GM18907 (cell line): ENCODE data around the gene FGFBP2.
"Not testable (repeated sequence)": the region's sequence is repeated elsewhere in the genome, so short reads cannot be mapped to it uniquely, and the experiment has no call there.

Experiments used
- ATAC-seq: cut with Tn5 transposase; IDR thresholded peaks from one replicate; pipeline ENCODE4 v1.9.1; 2021; ENCODE audit warnings: mild to moderate bottlenecking, moderate library complexity; ENCODE audit not compliant: unreplicated experiment

FGFBP2 gene

DNA sequence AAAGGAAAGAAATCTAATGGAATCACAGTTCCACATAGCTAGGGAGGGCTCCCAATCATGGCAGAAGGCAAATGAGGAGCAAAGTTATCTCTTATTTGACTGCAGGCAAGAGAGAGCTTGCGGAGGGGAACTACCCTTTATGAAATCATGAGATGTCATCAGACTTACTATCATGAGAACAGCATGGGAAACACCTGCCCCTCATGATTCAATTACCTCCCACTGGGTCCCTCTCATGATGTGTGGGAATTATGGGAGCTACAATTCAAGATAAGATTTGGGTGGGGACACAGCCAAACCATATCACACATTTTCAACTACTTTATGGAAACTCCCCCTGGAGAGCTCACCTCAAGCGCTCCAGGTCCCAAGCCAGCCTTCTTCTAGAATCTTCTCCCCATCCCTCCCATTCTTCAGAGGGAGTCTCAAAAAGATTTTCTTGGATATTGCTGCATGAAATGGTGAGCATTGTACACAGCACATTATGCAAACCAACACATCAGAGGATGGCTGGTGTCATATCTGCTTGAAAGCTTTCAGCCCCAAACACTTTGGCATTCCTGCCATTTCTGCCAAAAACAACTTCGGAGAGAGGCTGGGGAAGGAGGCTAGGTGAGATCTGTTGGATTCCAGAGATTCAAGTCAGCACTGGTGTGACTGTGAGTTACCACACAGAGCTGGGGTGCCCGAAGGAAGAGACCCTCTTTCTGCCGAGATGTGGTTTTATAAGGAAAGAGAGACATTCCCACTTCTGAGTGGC lies 31.3 kb downstream of the FGFBP2 start:
- ATAC-seq: no peak

DNA sequence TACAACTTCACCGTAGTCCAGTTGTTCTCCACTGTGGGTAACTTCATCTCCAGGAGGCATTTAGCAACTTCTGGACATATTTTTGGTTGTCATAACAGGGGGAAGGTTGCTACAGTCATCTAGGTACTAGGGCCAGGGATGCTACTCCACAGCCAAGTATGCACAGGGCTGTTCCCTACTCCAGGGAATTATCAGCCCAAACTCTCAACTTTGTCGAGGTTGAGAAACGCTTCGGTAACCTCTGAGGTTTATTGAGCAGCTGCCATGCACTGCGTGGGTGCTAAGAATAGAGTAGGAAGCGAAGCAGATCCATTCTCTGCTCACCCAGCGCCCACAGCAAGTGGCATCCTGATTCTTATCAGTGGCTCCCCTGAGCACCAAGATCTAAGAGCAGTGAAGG lies 32.7 kb downstream of the FGFBP2 start:
- no peak for ATAC-seq

DNA sequence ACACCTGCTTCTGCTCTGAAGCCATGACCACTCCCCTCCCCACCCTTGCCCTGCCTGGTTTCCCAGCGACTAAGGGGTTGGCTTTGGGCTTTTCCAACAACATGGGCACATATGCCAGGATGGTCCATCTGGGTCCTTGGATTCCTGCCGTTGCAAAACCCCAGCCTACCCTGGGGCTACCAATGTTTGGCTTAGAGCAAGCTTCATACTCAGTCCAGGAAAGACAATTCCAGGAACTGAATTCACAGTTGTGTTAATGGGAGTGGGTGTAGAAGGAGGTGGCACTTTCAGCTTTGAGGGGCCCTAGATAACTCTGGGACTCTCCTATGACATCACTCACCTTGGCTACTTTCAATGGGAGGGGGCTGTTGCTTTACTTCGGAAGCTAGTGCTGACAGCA lies 33.4 kb downstream of the FGFBP2 start:
- no peak for ATAC-seq

GRCh38 chr4:15928883-15929282 lies 34.1 kb downstream of the FGFBP2 start:
- ATAC-seq: no peak

DNA sequence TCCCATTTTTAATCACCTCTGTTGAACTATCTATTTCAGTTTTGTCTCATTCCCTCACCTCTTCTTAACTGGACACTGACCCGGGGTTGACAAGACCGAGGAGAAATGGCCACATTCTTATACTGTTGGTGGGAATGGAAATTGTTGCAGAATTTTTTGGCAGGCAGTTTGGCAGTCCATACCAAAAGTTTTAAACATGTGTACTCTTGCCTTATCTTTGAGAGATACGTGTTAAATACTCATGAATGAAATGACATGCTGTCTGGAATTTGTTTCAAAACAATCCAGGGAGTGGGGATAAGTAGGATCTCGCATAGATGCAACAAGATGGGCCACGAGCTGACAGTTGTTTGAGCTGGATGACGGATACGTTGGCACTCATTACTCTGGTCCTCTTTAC lies 36.5 kb downstream of the FGFBP2 start:
- ATAC-seq: no peak

DNA sequence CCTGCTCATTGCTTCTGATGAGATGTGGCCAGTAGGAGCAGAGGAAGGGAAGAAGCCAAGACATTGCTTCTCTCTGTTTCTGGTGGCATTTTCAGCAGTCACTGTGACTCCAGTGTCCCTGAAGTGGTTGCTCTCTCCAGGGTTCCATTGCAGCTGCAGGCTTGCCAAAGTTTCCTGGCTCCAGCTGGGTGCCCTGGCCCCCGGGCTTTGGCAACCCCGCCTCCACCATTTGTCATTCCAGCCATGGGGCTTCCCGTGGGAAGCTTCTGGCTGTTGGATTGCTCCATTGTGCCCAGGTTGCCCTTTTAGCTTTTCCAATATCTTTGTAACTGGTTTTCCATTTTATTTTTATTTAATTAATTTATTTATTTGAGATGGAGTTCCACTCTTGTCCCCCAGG lies 37.1 kb downstream of the FGFBP2 start:
- ATAC-seq: no peak

DNA sequence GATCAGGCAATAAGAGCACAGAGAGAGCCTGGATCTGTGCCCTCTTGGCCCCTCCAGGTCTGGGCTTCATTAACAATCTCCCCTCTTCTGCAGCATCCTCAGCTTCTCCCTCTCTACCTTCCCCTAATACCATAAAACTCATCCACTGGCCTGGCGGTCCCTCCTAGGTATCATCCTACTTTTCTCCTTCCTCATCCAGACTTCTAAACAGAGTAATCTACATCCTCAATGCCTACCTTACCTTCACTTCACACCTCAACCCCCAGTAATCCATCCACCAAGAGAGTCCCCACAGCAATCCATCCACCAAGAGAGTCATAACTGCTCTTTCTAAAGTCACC lies 41.4 kb downstream of the FGFBP2 start:
- ATAC-seq: no peak

DNA sequence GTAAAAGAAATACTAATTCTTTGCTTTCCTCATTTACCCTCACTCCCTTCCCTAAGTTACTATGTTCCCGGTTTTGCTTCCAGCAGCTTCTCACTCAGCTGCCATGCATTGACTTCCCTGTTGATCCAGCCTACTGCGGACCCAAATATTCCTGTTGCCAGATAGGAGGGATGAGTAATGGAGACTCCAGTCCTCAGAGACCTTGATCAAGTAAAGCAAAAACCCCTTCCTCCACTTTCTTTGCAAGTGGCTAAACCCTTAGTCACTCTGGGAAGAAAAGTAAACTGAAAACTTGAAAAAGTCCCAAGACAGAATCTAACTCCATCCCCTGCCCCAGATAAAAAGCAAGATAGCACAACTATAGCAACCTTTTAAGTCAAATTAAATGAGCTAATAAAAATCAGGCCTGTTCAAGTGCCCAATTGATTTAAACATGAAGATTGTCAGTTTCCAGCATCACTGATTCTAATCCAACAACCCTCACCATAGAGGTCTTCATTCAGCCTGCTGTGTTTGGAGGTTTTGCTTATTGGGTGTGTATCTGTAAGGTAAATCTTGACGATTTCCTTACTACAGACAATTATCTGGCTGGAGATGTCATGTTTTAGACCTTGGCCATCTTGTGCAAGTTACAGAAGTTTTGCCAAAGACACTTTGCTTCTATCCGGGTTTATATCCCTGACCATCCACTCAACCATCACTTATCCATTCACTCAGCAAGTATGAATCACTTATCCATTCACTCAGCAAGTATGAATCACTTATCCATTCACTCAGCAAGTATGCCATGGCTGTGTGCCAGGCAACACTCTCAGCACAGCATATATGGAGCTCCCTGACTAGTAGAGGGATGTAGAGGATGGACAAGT lies 42.0 kb downstream of the FGFBP2 start:
- no peak for ATAC-seq

GRCh38 chr4:15918484-15919129 lies 44.4 kb downstream of the FGFBP2 start:
- no peak for ATAC-seq

GRCh38 chr4:15917297-15917696 lies 45.7 kb downstream of the FGFBP2 start:
- ATAC-seq: no peak

GRCh38 chr4:15916358-15916757 lies 46.6 kb downstream of the FGFBP2 start:
- not testable (repeated sequence) for ATAC-seq

DNA sequence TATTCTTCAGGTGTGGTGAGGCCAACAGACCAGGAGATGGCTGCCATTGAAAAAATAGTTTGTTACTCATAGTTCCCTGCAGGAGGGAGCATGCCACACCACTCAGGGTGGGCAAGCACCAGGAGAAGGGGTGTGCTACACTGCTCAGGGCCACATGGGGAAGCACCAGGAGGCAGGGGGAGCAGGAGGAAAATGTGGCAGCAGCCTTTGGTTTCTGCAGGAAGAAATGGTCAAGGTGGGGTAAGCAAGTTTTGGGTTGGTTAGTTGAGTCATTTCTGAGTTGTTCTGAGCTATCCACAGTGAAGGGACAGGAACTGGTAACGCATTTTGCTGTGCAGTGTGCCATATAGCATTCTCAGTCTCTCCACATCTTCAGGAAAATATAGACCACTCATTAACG lies 48.2 kb downstream of the FGFBP2 start:
- no peak for ATAC-seq

- no peak for ATAC-seq
Observed at GRCh38 chr4:15914291-15914690, 48.7 kb downstream of the FGFBP2 start.

GRCh38 chr4:15913631-15913970 lies 49.4 kb downstream of the FGFBP2 start:
- ATAC-seq: no peak

GRCh38 chr4:15912961-15913630 lies 49.9 kb downstream of the FGFBP2 start:
- ATAC-seq: no peak

DNA sequence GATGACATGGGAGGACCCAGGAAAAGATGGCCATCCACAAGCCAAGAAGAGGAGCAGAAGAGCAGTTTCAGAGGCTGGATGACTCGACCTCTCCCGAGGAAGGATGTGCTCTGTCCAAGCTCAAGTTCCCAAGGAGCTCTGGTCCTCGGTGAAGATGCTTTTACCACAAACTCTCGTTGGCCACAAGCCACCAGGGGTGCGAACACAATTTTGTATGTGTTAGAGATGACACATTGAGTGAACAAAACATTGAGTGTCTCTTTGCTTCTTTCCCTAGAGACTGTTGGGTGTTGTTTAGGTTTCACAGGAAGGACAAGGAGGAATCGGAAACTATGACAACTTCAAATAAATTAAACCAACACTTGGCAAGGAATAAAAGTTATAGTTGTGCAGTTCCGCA lies 50.7 kb downstream of the FGFBP2 start:
- ATAC-seq: no peak
